GM19351 (cell line): ENCODE results near the gene IGF2BP2.

Experiments
- ATAC-seq: cut with Tn5 transposase; IDR thresholded peaks from one replicate; pipeline ENCODE4 v1.9.1; 2021; ENCODE audit warnings: mild to moderate bottlenecking, moderate library complexity; ENCODE audit not compliant: unreplicated experiment

Gene IGF2BP2

DNA sequence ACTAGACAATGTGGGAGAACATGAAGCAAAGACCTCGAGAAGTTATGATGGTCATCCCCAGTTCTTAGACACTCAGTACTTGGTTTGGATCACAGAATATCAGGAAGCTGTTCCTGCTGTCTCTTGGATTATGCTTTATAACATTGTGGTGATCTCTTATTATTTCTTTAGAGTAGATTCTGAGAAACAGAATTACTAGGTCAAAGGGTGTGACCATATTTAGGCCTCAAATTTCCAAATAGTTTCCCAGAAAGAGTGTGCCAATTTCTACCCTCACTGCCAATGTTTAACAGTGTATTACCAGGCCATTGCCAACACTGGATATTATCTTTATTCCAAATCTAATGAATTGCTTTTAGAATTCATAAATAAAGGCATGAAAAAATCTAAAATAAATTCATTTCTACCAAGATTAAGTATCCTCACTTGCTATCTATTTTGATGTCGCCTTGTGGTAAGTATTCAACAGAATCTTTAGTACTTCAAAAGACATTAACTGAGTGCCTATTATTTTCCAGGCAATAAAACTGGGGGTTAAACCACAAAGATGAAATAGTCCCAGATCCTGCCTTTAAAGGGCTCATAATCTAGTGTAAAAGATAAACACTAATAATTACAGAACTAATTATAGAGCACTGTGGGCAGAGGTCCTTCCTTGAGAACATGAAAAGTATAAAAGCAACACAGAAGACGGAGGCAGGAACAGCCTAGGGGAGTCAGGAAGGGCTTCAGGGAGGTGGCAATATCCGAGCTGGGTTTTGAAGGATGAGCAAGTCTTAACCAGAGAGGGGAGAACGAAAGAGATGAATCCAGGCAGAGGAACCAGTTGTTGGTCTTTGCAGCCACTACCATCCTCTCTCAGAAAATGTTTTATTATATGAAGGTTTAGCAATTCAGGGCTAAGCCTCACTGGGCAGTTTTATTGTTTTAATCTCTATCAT, 86.8 kb downstream of the IGF2BP2 start:
- ATAC-seq: no peak

- ATAC-seq: no peak
Observed at GRCh38 chr3:185737020-185737419, 87.8 kb downstream of the IGF2BP2 start.

- no peak for ATAC-seq
Observed at GRCh38 chr3:185734725-185735096, 90.1 kb downstream of the IGF2BP2 start.

DNA sequence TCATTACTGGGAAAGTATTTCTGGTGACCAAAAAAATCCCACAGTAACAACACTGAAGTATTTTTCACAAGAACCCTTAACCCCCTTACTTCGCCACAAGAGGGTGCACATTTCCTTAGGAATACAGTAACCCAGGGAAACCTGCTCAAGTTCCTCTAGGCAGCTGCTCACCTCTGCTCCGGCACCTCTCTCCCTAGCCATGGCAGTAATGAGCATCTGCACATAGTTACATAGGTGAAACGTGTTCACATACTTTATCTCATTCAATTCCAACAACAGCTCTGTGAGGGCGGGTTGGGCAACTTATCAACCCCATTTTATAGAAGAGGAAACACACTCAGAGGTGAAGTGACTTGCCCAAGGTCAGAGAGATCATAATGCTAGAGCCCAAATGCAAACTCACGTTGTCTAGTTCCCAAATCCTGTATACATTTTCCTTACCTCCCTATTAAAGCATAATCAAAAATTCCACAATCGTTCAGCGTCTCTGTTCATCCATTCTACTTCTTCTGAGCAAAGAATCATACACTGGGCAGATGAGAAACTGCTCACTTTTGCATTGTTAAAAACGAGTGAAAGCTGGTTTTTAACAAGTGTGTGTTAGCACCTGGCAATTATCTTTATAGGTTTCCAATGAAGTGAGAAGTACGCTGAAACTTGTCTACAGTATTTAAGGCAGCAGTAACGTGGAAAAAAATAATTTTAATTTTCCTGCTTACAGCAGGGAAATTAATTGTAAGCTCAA, 90.7 kb downstream of the IGF2BP2 start:
- ATAC-seq: no peak

DNA sequence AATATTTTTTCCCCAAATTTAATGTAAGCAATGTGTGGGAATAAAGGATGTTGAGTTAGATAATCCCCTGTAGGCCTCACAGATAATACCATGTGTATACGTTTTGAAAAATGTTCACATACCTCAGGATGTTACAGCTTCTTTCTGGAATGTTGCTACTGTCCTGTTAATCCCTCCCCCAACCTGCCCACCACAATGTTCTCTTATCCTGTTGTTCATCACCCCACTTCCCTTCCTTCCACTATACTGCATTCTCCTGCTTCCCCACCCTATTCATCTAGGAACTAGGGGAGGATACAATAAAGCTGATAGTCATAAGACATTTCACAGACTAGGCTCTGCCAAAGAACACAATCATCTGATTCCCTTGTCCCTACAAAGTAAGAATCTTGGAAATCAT, 92.1 kb downstream of the IGF2BP2 start:
- no peak for ATAC-seq

DNA sequence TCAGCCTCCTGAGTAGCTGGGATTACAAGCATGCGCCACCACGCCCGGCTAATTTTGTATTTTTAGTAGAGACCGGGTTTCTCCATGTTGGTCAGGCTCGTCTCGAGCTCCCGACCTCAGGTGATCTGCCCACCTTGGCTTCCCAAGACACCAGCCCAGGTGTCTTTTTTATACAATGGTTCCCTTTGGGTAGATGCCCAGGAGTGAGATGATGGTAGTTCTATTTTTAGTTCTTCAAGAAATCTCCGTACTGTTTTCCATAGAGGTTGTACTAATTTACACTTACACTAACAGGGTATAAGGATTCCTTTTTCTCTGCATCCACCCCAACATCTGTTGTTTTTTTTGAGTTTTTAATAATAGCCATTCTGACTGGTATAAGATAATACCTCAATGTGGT, 94.3 kb downstream of the IGF2BP2 start:
- ATAC-seq: no peak

DNA sequence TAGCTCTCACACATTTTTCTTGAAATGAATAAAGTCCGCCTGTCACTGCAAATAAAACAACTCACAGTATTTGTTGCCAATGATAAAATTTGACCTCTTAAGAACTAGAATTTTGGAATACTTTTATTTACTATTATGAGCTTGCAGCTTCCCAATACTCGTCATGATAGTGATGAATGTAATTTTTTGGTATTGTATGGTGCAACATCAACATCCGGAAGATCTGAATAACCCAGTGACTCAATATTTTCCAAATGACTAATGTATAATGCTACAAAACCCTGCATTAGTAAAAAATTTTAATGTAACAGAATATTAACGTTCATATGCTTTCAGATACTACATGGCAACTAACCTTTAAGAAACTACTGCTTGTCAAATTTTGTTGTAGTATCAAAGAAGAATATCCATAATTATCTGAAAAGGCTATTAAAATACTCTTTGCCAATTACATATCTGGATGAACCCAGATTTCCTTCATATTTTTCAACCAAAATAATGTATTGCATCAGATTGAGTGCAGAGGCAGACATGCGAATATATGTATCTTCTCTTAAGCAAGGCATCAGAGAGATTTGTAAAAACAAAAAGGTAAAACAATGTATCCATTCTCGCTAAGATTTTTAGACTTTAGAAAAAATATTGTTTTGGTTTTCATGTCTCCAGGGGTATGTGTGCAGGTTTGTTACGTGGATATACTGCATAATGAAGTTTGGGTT, 95.3 kb downstream of the IGF2BP2 start:
- no peak for ATAC-seq

GRCh38 chr3:185728630-185729336, 96.1 kb downstream of the IGF2BP2 start:
- no peak for ATAC-seq

- no peak for ATAC-seq
Observed at GRCh38 chr3:185727873-185728272, 97.0 kb downstream of the IGF2BP2 start.

DNA sequence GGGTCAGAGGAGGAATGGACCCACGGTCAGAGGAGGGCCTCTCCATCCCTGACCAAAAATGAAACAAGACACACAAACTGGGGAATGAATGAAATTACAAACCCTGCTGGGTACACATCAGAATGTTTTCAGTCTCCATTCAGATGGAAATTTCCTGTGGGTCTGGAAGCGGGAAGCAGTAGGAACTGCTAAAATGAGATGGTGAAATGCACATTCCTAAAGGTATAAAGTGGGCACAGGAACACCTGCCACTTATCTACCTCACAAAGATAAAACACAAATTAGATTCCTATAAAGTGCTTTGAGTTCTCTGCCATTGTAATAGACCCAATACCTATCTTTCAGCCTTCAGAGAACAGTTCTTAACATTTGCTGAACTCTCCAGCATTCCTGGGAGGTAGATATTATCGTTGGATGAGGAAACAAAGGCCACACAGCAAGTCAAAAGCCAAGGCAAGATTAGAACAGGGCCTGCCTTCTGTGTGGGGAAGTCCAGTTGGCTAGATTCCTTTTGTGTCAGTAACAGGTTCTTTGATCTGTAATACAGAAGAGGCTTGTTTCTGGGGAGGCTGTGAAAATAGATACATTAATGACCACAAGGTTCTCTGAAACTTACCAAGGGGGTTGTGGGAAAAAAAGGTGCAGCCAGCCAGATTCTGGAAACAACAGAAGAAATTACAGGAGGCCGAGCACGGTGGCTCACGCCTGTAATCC, 98.4 kb downstream of the IGF2BP2 start:
- no peak for ATAC-seq

- no peak for ATAC-seq
Observed at GRCh38 chr3:185724761-185725160, 100.1 kb downstream of the IGF2BP2 start.

DNA sequence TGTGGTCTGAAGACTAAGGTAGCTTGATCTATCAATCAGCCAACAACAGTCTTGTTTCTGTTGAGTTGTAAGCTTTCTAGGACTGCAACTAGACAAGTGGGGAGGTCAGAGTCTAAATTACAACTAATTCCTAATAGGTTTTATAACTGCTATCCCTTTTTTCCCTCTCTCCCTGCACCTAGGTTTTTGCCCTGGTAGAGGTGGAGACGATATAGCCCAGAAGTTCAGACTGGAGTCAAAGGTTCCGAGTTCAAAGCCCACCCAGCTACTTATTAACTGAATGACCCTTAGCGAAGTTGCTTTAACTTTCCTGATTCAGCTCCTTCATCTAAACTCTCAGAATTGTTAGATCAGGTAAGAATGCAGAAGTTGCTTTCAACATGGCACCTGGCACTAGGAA, 100.6 kb downstream of the IGF2BP2 start:
- no peak for ATAC-seq

- ATAC-seq: no peak
Observed at GRCh38 chr3:185722881-185723280, 102.0 kb downstream of the IGF2BP2 start.

GRCh38 chr3:185721970-185722369, 102.9 kb downstream of the IGF2BP2 start:
- no peak for ATAC-seq

DNA sequence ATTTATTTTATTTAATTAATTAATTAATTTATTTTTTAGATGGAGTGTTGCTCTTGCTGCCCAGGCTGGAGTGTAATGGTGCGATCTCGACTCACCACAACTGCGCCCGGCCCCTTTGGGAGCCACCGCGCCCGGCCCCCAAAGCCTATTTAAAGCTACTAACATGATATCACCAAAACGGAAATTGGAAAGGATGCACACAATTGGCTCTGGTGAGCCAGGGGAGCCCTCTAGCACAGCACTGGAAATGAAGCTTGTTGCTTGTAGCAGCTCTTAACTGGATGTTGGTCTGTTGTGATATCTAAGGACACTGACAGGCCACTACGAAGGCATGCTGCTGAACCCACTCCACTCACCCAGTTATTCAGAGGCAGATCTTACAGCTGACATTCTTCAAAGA, 104.5 kb downstream of the IGF2BP2 start:
- no peak for ATAC-seq

GRCh38 chr3:185718736-185719593, 105.9 kb downstream of the IGF2BP2 start:
- ATAC-seq: no peak

DNA sequence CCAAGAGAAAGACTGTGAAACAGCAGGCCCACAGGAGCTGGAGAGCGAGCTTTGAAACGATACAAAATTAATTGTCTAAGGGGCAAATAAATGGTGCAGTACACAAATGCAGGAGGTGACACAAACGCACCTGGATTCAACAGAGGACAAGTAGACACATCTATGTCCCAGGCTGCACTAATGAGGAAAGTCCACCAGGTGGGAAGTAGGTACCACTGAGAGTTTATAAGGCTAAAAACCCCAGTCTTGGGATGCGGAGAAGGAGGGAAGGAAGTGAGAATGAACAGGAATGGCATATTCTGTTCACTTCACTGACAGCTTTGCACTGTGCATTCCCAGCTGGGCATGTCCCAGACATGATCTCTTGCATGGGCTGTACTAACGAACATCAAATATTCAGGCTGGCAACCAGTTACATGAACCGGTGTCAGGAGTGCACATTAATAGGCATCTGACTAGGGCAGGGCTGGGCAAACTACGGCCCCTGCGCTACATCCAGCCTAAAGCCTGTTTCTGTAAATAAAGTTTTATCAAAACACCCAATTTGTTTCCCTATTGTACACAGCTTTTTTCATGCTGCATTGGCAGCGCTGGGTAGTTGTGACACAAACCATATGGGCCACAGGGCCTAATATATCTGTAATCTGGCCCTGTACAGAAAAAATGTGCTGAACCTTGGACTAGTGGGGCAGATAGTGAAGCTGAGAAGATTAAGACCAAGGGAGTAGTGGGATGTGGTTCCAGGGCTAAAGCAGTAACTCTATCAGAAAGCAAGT, 107.0 kb downstream of the IGF2BP2 start:
- no peak for ATAC-seq

- ATAC-seq: no peak
Observed at GRCh38 chr3:185717121-185717520, 107.7 kb downstream of the IGF2BP2 start.
